ENCODE results near the gene CAB39L.

CAB39L gene

DNA sequence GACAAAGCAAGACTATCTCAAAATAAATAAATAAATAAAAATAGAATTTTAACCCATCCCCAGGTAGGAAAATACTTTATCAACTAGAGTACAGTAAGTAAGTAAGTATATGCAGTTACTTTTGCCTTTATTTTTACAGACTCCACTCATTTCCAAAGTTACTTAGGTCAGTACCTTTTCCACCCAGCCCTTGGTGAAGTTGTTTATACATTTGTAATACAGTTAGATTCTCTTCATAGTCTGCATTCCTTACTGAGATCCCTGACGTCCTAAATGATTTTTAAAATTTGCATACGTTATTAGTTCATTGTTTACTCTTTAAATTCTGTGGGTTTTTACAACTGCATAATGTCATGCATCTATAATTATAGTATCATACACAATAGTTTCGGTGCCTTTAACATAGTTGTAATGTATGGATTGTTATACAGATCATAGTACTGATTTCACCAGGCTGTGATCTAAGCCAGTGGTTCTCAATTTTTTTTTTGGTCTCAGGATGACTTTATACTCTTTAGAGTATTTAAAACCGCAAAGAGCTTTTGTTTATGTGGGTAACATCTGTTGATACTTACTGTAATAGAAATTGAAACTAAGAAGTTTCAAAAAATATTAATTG, 10.6 kb upstream of the CAB39L start:
- TF ChIP-seq, protein P1, sequence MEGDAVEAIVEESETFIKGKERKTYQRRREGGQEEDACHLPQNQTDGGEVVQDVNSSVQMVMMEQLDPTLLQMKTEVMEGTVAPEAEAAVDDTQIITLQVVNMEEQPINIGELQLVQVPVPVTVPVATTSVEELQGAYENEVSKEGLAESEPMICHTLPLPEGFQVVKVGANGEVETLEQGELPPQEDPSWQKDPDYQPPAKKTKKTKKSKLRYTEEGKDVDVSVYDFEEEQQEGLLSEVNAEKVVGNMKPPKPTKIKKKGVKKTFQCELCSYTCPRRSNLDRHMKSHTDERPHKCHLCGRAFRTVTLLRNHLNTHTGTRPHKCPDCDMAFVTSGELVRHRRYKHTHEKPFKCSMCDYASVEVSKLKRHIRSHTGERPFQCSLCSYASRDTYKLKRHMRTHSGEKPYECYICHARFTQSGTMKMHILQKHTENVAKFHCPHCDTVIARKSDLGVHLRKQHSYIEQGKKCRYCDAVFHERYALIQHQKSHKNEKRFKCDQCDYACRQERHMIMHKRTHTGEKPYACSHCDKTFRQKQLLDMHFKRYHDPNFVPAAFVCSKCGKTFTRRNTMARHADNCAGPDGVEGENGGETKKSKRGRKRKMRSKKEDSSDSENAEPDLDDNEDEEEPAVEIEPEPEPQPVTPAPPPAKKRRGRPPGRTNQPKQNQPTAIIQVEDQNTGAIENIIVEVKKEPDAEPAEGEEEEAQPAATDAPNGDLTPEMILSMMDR (IDR thresholded peaks at IDR 0.05; ENCODE audit: control insufficient read depth, extremely low read depth, insufficient read depth): no peak
- H3K4me3 ChIP-seq (ENCODE audit: low read depth, low read length): no peak overlapping the region
- no peak for DNase-seq (ENCODE audit: low read depth)

DNA sequence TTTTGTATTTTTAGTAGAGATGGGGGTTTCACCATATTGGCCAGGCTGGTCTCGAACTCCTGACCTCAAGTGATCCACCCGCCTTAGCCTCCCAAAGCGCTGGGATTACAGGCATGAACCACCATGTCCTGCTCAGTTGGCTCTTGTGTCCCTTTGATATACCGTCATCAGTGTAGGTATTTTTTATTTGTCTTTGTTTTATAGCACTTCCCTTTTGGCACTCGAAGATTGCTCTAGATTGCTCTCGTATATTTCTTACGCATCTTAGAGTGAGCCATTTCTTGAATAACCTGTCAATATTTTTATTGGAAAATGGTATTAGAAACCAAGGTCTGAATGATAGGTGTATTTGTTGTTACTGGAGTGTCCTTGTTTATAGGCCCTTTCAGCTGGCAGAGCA, 9.6 kb upstream of the CAB39L start:
- no peak overlapping the region for H3K4me3 ChIP-seq (ENCODE audit: low read depth, low read length)
- peak; percentile 78 for DNase-seq (ENCODE audit: low read depth)
- TF ChIP-seq, protein P1 (IDR thresholded peaks at IDR 0.05; ENCODE audit: control insufficient read depth, extremely low read depth, insufficient read depth): no peak

DNA sequence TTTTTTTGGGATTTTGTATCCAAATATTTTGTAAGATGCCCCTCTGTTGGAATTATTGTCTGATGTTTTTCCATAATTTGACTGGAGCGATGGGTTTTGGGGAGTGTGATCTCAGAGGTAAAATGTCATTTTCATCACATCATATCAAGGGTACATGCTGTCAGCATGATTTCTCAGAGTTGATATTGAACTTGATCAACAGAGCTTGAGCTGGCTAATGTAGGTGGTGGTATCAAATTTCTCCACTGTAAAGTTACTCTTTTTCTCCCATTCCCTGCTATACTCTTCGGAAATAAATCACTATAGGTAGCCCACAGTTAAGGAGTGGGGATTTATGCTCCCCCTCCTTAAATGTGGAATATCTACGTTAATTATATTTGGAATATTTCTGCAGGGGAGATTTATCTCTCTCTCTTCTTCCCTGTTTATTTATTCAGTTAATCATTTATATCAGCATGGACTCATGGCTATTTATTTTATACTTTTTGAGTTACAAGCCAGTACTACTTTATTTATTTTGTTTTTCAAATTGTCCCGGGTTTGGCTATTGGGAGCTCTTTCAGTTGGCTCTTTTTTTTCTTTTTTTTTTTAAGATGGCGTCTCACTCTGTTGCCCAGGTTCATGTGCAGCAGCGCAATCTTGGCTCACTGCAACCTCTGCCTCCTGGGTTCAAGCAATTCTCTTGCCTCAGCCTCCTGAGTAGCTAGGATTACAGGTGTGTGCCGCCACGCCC, 9.0 kb upstream of the CAB39L start:
- peak; percentile 54 for DNase-seq (ENCODE audit: low read depth)

DNA sequence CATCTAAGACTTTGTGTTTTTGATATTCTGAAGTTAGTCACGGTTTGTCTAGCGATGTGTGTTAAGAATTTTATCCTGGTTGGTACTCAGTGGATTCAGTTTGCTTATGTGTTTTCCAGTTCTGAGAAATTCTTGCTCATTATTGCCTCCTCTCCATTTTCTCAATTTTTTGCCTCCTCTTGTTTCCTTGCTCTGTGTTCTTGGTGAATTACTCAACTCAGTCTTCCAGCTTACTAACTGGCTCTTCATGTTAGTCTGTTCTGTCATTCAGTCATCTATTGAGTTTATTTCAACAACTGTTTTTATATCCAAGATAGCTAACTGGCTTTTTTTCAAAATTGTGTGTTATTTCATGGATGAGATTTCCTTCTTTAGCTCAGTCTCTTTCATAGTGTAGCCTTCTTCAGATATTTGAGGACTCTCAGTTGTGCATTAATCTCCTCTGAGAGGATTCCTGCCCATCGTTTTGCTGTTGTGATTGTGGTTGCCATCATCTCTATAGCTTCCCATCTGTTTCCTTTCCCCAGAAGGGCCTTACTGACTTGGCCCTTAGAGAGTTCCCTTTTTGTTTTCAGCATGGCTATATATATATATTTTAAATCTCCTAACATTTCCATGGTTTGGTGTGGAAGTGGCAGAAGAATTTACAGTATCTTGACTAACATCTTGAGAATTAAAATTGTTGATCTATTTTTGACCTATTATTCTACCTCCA, 6.4 kb upstream of the CAB39L start:
- DNase-seq (ENCODE audit: low read depth): no peak
- TF ChIP-seq, protein P1 (IDR thresholded peaks at IDR 0.05; ENCODE audit: control insufficient read depth, extremely low read depth, insufficient read depth): no peak
- H3K4me3 ChIP-seq (ENCODE audit: low read depth, low read length): no peak overlapping the region

More for the DNA sequence above, 9.0 kb upstream of the CAB39L start:
- TF ChIP-seq, protein P1 (IDR thresholded peaks at IDR 0.05; ENCODE audit: control insufficient read depth, extremely low read depth, insufficient read depth): no peak
- H3K4me3 ChIP-seq (ENCODE audit: low read depth, low read length): no peak overlapping the region

DNA sequence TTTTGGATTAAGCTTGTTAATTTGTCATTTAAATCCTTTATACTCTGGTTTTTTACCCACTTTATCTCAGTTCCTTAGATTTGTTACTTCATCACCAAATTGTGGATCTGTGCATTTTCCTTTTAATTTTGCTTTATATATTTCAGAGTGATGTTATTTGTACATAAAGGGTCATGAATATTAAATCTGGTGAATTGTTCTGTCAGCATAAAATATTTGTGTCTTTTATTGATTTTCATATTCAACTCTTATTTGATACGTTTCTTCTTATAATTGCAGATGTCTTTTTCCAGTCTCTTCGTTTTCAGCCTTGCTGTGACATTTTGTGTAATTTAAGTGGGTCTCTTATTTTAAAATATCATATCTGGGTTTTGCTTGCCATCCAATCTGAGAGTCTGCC, 4.9 kb upstream of the CAB39L start:
- no peak for DNase-seq (ENCODE audit: low read depth)
- no peak overlapping the region for H3K4me3 ChIP-seq (ENCODE audit: low read depth, low read length)
- TF ChIP-seq, protein P1 (IDR thresholded peaks at IDR 0.05; ENCODE audit: control insufficient read depth, extremely low read depth, insufficient read depth): no peak

DNA sequence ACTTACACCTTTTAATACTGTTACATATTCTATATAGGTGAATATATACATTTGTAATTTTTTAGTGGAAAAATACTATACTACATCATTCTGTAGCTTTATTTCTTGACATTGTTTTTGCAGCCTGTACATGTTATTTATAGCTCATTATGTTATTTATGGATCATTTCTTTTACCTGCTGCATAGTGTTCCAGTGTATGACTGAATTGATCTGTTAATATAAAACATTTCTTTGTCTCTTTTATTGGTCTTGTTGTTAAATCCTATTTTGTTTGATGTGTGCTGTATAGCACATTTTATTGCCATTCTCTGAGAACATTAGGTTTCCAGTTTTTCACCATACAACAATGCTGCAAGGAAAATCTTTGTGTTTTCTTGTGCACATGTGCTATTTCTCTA, 2.6 kb upstream of the CAB39L start:
- TF ChIP-seq, protein P1 (IDR thresholded peaks at IDR 0.05; ENCODE audit: control insufficient read depth, extremely low read depth, insufficient read depth): no peak
- no peak for DNase-seq (ENCODE audit: low read depth)
- H3K4me3 ChIP-seq (ENCODE audit: low read depth, low read length): no peak overlapping the region
